ENCODE measurements around the gene STK24.

Gene STK24

GRCh38 chr13:98482476-98483444, 94.1 kb downstream of the STK24 start:
- Histone ChIP-seq H3K9ac (ENCODE audit: low read depth, low read length, poor library complexity, severe bottlenecking) (no peak overlapping the region), H3K4me1 (ENCODE audit: insufficient read depth, low read length, poor library complexity, severe bottlenecking) (peaks cover 39% of the 10 kb centered on the region), H3K9me3 (ENCODE audit: insufficient read depth, low read depth, low read length) (no peaks in the 10 kb centered on the region), H3K79me2 (ENCODE audit: insufficient read depth, low read length) (peaks cover 84% of the 10 kb centered on the region), H3K4me3 (ENCODE audit: low read length, poor library complexity, severe bottlenecking) (no peak overlapping the region), H3K27me3 (ENCODE audit: insufficient read depth, low read length, poor library complexity, severe bottlenecking) (no peaks in the 10 kb centered on the region), H4K20me1 (ENCODE audit: insufficient read depth, low read length, poor library complexity, severe bottlenecking) (peaks cover 70% of the 10 kb centered on the region), H3K9me2 (replicated peaks; ENCODE audit: low read depth, low read length) (no peaks in the 10 kb centered on the region), H3K36me3 (ENCODE audit: insufficient read depth, low read length) (peaks cover 14% of the 10 kb centered on the region), H3F3A (ENCODE audit: low read depth) (no peaks in the 10 kb centered on the region), H3K4me2 (ENCODE audit: low read depth, low read length, poor library complexity, severe bottlenecking) (no peak overlapping the region), H2AFZ (ENCODE audit: low read length) (no peak overlapping the region)
- TF ChIP-seq EZH2phosphoT487 (IDR thresholded peaks at IDR 0.05; ENCODE audit: borderline replicate concordance) (no peak), CTCF (conservative IDR thresholded peaks at IDR 0.05; ENCODE audit: low read length) (peak; percentile 54)

- Histone ChIP-seq H3K36me3 (ENCODE audit: insufficient read depth, low read length) (peaks cover 14% of the 10 kb centered on the region), H3K9ac (ENCODE audit: low read depth, low read length, poor library complexity, severe bottlenecking) (no peak overlapping the region), H3K9me2 (replicated peaks; ENCODE audit: low read depth, low read length) (no peaks in the 10 kb centered on the region), H3F3A (ENCODE audit: low read depth) (no peaks in the 10 kb centered on the region), H3K4me2 (ENCODE audit: low read depth, low read length, poor library complexity, severe bottlenecking) (no peak overlapping the region), H3K4me3 (ENCODE audit: low read length, poor library complexity, severe bottlenecking) (no peak overlapping the region), H3K79me2 (ENCODE audit: insufficient read depth, low read length) (peaks cover 79% of the 10 kb centered on the region), H2AFZ (ENCODE audit: low read length) (no peak overlapping the region), H3K4me1 (ENCODE audit: insufficient read depth, low read length, poor library complexity, severe bottlenecking) (peaks cover 48% of the 10 kb centered on the region), H3K27me3 (ENCODE audit: insufficient read depth, low read length, poor library complexity, severe bottlenecking) (no peaks in the 10 kb centered on the region), H4K20me1 (ENCODE audit: insufficient read depth, low read length, poor library complexity, severe bottlenecking) (peaks cover 72% of the 10 kb centered on the region), H3K9me3 (ENCODE audit: insufficient read depth, low read depth, low read length) (no peaks in the 10 kb centered on the region)
- TF ChIP-seq CTCF (conservative IDR thresholded peaks at IDR 0.05; ENCODE audit: low read length) (no peak), EZH2phosphoT487 (IDR thresholded peaks at IDR 0.05; ENCODE audit: borderline replicate concordance) (no peak)
These were observed 95.7 kb downstream of the STK24 start for GRCh38 chr13:98480915-98481877.

- H3K36me3 ChIP-seq (ENCODE audit: insufficient read depth, low read length) = peaks cover 20% of the 10 kb centered on the region
- no peaks in the 10 kb centered on the region for H3K9me3 ChIP-seq (ENCODE audit: insufficient read depth, low read depth, low read length)
- H3K27me3 ChIP-seq (ENCODE audit: insufficient read depth, low read length, poor library complexity, severe bottlenecking) = no peaks in the 10 kb centered on the region
- H3K4me3 ChIP-seq (ENCODE audit: low read length, poor library complexity, severe bottlenecking) = no peak overlapping the region
- peaks cover 41% of the 10 kb centered on the region for H3K4me1 ChIP-seq (ENCODE audit: insufficient read depth, low read length, poor library complexity, severe bottlenecking)
- peaks cover 79% of the 10 kb centered on the region for H4K20me1 ChIP-seq (ENCODE audit: insufficient read depth, low read length, poor library complexity, severe bottlenecking)
- TF ChIP-seq EZH2phosphoT487 (IDR thresholded peaks at IDR 0.05; ENCODE audit: borderline replicate concordance) (no peak), CTCF (conservative IDR thresholded peaks at IDR 0.05; ENCODE audit: low read length) (no peak)
- no peak overlapping the region for H3K4me2 ChIP-seq (ENCODE audit: low read depth, low read length, poor library complexity, severe bottlenecking)
- peaks cover 68% of the 10 kb centered on the region for H3K79me2 ChIP-seq (ENCODE audit: insufficient read depth, low read length)
- no peak overlapping the region for H2AFZ ChIP-seq (ENCODE audit: low read length)
- H3K9ac ChIP-seq (ENCODE audit: low read depth, low read length, poor library complexity, severe bottlenecking) = no peak overlapping the region
- no peaks in the 10 kb centered on the region for H3F3A ChIP-seq (ENCODE audit: low read depth)
- H3K9me2 ChIP-seq (replicated peaks; ENCODE audit: low read depth, low read length) = no peaks in the 10 kb centered on the region
These were observed 97.4 kb downstream of the STK24 start for GRCh38 chr13:98479496-98480003.

All from Loucy (cell line).